Measurements from ENCODE around the gene BCLAF1.

The BCLAF1 gene

DNA sequence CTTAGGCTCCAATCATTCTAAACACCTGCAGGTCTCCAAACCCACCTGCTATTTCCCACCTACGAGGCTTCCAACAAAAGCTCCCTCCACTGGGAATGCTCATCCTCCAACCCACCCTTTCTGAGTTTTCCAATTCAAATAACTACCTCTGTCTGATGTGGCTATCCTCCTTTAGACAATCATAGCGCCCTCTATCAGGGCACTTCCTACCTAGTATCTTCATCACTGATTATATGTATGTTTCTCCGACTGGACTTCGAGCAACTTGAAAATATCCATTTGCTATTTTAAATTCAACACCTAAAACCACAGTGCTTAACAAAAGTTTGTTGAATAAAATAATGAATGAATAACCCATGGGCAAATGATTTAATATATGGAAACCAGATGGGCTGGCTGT, 80.9 kb downstream of the BCLAF1 start:
- no peak for TF ChIP-seq MAX (IDR thresholded peaks at IDR 0.05; ENCODE audit: low read depth, low read length)
- no peak for TF ChIP-seq MYC (IDR thresholded peaks at IDR 0.05; ENCODE audit: low read depth, low read length)
- TF ChIP-seq CTCF (IDR thresholded peaks at IDR 0.05; ENCODE audit: low read depth, low read length), result peak; percentile 13
- TF ChIP-seq POLR2A (IDR thresholded peaks at IDR 0.05; ENCODE audit: extremely low read depth, insufficient read length), result no peak
- DNase-seq (ENCODE audit: low read depth), result no peak
- no peak overlapping the region for H3K4me3 ChIP-seq (ENCODE audit: low read depth, low read length)

All from NB4 (cell line).